ENCODE results near the gene DTD1.

The DTD1 gene

GRCh38 chr20:18767676-18768075 is 179.8 kb downstream of the DTD1 start:
- TF ChIP-seq CTCF (IDR thresholded peaks at IDR 0.05; ENCODE audit: borderline replicate concordance, insufficient read depth, low read depth, low read length), result no peak
- H3K4me3 ChIP-seq (ENCODE audit: low read depth, low read length), result no peak overlapping the region

- TF ChIP-seq CTCF (IDR thresholded peaks at IDR 0.05; ENCODE audit: borderline replicate concordance, insufficient read depth, low read depth, low read length), result no peak
- no peak overlapping the region for H3K4me3 ChIP-seq (ENCODE audit: low read depth, low read length)
These were observed 185.7 kb downstream of the DTD1 start for GRCh38 chr20:18773566-18773965.

- TF ChIP-seq CTCF (IDR thresholded peaks at IDR 0.05; ENCODE audit: borderline replicate concordance, insufficient read depth, low read depth, low read length), result no peak
- H3K4me3 ChIP-seq (ENCODE audit: low read depth, low read length), result no peak overlapping the region
These were observed 186.4 kb downstream of the DTD1 start for GRCh38 chr20:18774207-18774606.

GRCh38 chr20:18775633-18776032 is 187.8 kb downstream of the DTD1 start:
- H3K4me3 ChIP-seq (ENCODE audit: low read depth, low read length), result no peak overlapping the region
- TF ChIP-seq CTCF (IDR thresholded peaks at IDR 0.05; ENCODE audit: borderline replicate concordance, insufficient read depth, low read depth, low read length), result no peak

GRCh38 chr20:18778690-18779392 is 191.0 kb downstream of the DTD1 start:
- no peak for TF ChIP-seq CTCF (IDR thresholded peaks at IDR 0.05; ENCODE audit: borderline replicate concordance, insufficient read depth, low read depth, low read length)
- H3K4me3 ChIP-seq (ENCODE audit: low read depth, low read length), result no peak overlapping the region

- H3K4me3 ChIP-seq (ENCODE audit: low read depth, low read length), result no peak overlapping the region
- TF ChIP-seq CTCF (IDR thresholded peaks at IDR 0.05; ENCODE audit: borderline replicate concordance, insufficient read depth, low read depth, low read length), result no peak
These were observed 192.7 kb downstream of the DTD1 start for GRCh38 chr20:18780385-18781130.

- TF ChIP-seq CTCF (IDR thresholded peaks at IDR 0.05; ENCODE audit: borderline replicate concordance, insufficient read depth, low read depth, low read length), result no peak
- H3K4me3 ChIP-seq (ENCODE audit: low read depth, low read length), result no peak overlapping the region
These were observed 193.7 kb downstream of the DTD1 start for GRCh38 chr20:18781509-18781908.

Data from GM12875 (cell line).